ENCODE results near the gene ELP5. TPM values are rescaled to one million over a fixed set of nuclear protein-coding genes. Genes with fewer than 3 reads are reported as not detected.

The ELP5 gene
- total RNA-seq, 1 donor from 2014 or later, result 31.8 TPM

- no peak for DNase-seq (ENCODE audit: low read depth in 2 of 2)
Measured at GRCh38 chr17:7284911-7285310, 32.9 kb downstream of the ELP5 start.

GRCh38 chr17:7285679-7286078 lies 33.7 kb downstream of the ELP5 start:
- no peak for DNase-seq (ENCODE audit: low read depth in 2 of 2)

- DNase-seq (ENCODE audit: low read depth in 2 of 2), result no peak
Measured at GRCh38 chr17:7289256-7290032, 37.4 kb downstream of the ELP5 start.

- no peak for DNase-seq (ENCODE audit: low read depth in 2 of 2)
Measured at GRCh38 chr17:7290166-7290565, 38.2 kb downstream of the ELP5 start.

GRCh38 chr17:7290685-7291084 lies 38.7 kb downstream of the ELP5 start:
- no peak for DNase-seq (ENCODE audit: low read depth in 2 of 2)

- DNase-seq (ENCODE audit: low read depth in 2 of 2), result no peak
Measured at GRCh38 chr17:7292194-7292593, 40.2 kb downstream of the ELP5 start.

GRCh38 chr17:7292729-7293128 lies 40.7 kb downstream of the ELP5 start:
- DNase-seq (ENCODE audit: low read depth in 2 of 2), result no peak

GRCh38 chr17:7293159-7293558 lies 41.1 kb downstream of the ELP5 start:
- DNase-seq (ENCODE audit: low read depth in 2 of 2), result no peak

GRCh38 chr17:7293816-7294613 lies 42.0 kb downstream of the ELP5 start:
- no peak for DNase-seq (ENCODE audit: low read depth in 2 of 2)

- DNase-seq (ENCODE audit: low read depth in 2 of 2), result peak in 1 of 2 donors; percentile 62
Measured at GRCh38 chr17:7294614-7295153, 42.7 kb downstream of the ELP5 start, which contains the start of gene YBX2. Gene YBX2 (minus strand): TSS chr17:7294639. CDS start chr17:7294500, 139 bp downstream.

GRCh38 chr17:7295230-7296180 lies 43.5 kb downstream of the ELP5 start:
- no peak for DNase-seq (ENCODE audit: low read depth in 2 of 2)

- DNase-seq (ENCODE audit: low read depth in 2 of 2), result peak in 1 of 2 donors; percentile 81
Measured at GRCh38 chr17:7296189-7296861, 44.3 kb downstream of the ELP5 start.

GRCh38 chr17:7304179-7304578 lies 52.2 kb downstream of the ELP5 start:
- no peak for DNase-seq (ENCODE audit: low read depth in 2 of 2)

GRCh38 chr17:7306911-7307685 lies 55.1 kb downstream of the ELP5 start, which contains the start of gene EIF5A:
Gene EIF5A (plus strand): TSS chr17:7307628. CDS start chr17:7309636, 2,008 bp downstream.
- peak; percentile 99 to 100 for DNase-seq (ENCODE audit: low read depth in 2 of 2)

- DNase-seq (ENCODE audit: low read depth in 2 of 2), result peak in 1 of 2 donors; percentile 38
Measured at GRCh38 chr17:7307686-7308624, 55.9 kb downstream of the ELP5 start.

GRCh38 chr17:7308625-7309433 lies 56.8 kb downstream of the ELP5 start:
- peak; percentile 69 to 75 for DNase-seq (ENCODE audit: low read depth in 2 of 2)

Measured in dermis microvascular lymphatic vessel endothelial cell (primary cell).